ENCODE results near the gene PHAF1.

Gene PHAF1

DNA sequence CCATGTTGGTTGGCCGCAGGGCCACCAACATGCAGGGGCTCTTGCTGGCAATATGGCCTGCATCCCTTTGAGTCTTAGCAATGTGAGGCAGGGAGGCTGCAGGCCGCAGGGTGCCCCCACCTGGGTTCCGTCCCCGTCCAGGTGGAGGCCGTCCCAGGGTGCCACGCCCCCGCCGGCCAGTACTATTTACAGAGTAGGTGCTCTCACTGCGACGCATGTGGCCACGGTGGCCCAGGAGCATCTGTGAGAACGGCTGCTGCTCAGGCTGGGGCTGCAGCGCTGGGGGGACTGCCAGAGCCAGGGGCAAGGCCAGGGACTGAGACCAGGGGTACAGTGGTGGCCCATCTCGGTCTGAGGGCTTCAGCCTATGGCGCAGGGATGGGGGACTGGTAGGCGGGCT is 70.4 kb downstream of the PHAF1 start:
- no peak for DNase-seq (ENCODE audit: low spot score)

DNA sequence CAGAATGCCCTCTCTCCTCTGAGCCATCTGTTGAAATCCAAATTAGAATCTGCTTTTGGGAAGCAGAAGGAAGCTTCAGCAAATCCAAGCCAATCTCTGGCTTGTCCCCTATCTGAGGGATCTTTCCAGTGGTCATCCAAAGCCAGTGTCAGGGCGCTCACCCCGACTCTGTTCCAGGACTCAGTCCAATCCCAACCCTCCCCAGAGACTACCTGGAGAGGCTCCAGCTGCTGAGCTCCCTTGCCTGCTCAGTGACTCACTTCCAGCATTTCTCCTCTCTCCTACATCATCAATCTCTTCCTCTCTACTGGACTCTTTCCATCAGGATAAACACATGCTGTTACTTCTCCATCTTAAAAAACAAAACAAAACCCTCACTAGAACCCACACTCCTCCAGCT is 71.6 kb downstream of the PHAF1 start:
- peak; percentile 48 for DNase-seq (ENCODE audit: low spot score)

DNA sequence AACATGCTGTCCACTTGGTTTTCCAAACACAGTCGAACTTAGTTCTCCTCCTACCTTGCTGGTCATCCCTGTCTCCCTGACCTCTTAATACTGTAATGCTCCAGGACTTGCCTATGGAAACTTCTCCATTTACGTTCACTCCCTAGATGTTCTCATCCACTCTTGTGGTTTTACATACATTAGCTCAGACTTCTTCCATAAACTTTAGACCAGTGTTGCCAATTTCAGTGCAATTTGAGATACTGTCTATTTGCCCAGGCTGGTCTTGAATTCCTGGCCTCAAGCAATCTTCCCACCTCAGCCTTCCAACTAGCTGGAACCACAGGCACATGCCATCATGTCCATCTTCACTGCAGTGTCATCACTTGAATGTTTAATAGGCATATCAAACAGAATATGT is 72.5 kb downstream of the PHAF1 start:
- no peak for DNase-seq (ENCODE audit: low spot score)

DNA sequence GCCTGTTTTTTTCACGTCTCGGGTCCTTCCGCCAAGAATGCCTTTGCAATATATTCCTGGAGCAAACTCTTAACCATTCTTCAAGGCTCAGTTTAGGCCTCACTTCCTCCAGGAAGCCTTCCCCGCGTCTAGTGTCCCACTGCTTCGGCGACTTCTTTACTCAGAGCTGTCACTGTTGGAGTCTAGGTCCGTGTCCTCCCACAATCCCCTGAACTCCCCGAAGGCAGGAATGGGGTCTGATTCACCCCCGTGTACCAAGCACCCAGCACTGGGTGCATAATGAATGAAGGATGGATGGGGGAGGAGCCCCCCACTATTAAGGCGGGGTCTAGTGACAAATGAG is 73.5 kb downstream of the PHAF1 start:
- no peak for DNase-seq (ENCODE audit: low spot score)

DNA sequence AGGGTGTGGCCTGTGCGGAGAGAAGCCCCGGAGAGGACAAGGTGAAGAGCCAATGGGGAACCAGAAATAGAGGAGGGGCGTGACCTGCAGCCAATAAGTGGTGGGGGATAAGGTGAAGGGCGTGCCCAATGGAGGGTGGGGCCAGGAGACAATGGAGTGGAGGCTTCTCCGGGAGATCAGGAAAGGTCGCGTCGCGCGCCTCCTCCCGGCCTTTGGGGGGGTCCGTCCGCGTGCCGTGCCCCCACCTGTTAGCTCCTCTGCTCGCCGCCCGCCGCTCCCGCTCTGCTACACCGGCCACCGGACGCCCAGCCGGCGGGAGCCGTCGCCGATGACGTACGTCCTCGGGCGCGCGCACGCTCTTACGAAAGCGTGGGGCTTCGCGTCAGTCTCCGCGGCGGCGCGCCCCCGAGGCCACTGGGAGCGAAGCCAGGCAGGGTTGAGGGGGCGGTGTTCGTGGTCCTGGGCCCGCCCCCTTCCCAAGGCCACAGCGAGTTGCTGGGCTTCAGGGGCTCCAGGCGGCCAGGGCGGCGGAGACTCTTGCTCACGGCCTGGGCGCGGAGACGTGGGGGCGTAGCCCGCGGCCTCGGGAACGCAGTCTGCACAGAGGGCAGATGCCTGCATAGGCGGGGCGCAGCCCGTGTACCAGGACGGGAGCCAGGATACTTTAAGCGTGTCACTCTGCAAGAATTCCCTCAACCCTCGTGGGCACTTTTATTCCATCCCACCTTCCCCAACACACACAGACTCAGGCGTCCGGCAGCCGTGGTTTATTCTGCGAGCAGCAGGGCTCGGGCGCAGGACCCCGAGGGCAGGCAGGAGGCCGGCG is 74.1 kb downstream of the PHAF1 start, which contains the start of gene MATCAP1:
MATCAP1 (minus strand) TSS at position 337 of the 826 bp plus-strand sequence. CDS start 3,353 bp downstream, outside the sequence.
- DNase-seq (ENCODE audit: low spot score): peak; percentile 98

DNA sequence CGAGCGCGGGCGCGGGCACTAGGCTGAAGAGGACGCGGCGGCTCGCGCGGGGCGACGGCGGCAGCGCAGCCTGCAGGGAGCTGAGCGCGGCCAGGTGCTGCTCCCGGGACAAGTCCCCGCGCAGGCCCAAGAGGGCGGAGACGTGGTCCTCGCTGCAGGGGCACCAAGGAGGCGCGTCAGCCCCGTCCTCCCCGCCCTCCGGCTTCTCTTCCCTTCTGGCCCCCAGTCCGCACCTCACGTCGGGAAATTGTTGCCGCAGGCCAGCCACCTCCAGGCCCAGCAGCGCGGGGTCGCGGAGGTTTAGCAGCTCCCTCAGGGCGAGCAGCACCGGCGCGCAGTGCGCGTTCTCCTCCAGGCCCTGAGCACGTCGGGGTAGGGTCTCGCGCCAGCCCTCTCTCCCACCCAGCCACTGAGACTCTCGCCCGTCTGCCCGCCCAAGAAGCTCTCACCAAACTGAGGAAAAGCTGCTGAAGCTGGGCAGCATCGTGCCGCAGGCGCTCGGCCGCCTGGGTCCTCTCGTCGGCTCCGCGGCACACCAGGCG is 74.8 kb downstream of the PHAF1 start:
- DNase-seq (ENCODE audit: low spot score): no peak

DNA sequence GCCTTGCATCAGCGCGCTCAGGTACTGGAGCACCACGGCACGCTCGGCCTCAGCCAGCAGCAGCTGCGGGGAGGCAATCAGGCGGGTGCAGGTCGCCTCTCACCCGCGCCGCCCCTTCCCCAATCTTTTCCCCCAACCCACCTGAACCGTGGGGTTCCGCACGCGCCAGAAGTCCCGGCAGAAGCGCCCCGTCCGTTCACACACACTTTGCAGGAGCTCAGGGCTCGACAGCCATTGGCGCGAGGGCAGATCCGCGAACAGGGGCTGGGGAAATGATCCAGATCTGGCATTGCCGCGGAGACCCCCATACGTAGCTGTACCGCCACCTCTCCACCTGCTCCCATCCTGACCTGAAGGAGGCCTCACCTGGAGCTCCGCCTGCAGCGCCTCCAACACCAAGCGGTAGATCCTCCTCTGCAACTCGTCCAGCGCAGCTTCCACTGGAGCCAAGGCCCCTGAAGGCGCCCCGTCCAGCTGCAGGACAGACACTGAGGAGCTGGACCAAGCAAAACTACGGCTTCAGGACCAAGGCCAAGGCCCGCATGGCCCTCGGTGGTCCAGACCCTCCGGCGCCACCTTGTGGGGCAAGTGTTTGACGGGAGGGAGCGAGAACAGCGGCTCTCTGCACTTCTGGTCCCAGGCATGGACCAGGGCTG is 75.4 kb downstream of the PHAF1 start:
- DNase-seq (ENCODE audit: low spot score): peak; percentile 87

DNA sequence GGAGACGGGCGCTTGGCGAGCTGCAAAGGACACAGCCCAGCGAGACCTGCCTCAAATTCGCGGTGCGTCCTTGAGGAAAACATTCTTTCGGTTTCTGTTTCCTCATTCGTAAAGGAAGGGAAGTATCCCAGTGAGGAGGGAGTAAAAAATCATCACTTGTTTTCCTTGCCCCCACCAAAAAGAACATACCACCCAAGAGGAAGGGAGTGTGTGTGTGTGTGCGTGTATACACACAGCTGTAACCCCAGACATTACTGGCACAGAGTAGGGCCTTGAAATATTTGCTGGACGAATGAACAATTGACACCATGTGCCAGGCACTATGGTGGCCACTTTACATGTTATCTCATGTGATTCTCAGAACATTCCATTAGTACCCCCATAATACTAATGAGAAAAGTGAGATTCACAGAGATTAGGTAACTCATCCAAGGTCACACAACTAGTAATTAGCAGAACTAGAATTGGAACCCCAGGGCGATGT is 76.0 kb downstream of the PHAF1 start:
- no peak for DNase-seq (ENCODE audit: low spot score)

DNA sequence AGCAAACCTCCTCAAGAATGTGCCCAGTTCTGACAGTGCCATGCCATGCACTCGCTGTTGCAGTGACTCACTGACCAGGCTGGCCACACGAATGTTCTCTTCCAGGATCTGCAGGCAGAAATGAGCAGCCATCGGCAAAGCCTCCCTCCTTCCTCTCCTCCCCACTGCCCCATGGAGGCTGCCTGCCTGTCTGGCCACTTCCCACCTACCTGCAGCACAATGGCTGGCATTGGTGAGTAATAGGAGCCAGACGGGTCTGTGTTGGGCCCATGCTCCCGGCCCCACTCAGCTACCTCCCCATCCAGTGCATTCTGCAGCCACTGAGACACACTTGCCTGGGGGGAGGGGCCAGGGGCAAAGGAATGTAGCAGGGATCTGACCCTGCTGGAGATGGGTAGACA is 76.8 kb downstream of the PHAF1 start:
- no peak for DNase-seq (ENCODE audit: low spot score)

DNA sequence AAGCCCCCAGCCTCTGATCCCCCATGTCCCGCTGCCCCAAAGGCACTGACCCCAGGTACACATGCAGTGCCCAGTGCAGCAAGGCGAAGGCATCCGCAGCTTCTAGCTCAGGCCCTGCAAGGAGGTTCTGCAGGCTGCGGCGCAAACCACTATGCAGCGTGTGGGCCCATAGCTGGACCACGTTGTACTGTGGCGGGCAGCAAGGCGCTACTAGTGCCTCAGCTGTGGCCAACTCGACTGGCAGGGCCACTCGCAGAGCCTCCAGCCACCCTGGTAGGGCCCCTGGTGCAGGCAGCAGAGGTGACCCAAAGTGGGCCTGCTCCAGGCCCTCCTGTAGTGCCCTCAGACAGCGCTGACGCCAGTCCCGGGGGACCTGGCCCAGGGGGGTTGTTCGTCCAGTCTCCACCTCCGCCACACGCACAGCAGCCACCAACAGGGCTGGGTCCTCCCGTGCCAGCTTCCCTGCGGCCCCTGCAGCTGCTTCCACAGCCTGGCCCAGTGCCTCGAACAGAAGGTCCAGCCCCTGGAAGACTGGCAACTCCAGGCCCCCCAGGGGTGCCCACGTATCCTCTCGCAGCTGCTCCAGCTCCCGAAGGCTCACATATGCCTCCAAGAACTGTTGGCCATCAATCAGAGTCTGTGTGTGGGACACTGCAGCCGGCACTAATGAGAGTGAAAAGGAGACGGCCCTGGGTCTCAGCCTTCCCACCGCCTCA is 77.6 kb downstream of the PHAF1 start:
- DNase-seq (ENCODE audit: low spot score): no peak

DNA sequence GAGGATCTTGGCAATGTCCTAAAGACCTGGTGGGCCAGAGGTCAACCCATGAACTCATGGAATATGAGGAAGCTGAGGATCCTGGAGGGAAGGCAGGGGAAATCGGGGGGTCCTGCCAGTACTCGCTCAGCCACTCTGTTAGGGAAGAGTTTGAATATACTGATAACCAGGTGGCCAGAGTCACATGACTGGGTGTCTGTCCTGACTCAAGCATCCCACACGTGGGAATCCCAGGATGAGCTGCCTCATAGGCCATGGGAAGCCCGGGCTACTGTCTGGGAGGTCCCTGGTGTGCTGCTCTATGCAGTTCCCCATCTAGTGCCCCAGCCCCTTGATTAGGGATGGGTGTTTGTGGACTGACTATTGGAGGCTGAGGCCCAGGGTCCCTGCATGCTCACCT is 78.6 kb downstream of the PHAF1 start:
- DNase-seq (ENCODE audit: low spot score): no peak

DNA sequence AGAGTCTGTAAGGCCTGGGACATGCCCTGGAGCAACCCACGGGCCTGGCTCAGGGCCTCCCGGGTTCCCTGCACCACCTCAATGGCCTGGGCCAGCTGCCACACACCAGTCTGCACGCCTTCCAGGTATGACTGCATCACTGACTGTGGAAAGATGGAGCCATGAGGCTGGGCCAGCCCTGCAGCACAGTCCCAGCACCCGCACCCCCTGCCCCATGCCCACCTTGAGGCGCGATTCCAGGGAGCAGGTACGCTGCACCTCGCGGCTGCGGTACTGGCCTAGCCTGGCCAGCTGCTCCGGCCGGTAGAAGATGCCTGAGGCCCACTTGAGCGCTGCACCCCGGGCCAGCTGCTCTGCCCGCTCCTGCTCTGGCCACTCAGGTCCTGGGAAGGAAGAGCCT is 79.1 kb downstream of the PHAF1 start:
- DNase-seq (ENCODE audit: low spot score): no peak

DNA sequence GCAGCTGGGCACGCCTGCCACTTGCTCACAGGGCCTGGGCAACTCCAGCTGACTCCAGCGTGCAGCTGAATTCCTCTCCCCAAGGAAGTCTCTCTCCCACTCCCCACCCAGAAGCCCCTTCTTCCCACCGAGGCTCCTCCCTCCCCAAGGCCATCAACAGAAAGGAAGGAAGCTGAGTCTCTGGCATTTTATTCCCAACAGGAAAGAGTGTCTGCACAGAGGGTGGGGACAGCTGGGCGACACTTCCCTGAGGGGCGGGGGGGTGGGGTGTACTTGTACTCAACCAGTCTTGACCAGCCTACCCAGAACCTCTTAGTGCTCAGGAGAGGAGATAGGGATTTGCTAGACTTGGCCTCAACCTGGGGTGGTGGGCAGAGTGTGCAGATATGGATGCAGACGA is 80.3 kb downstream of the PHAF1 start, which contains the start of gene EXOC3L1:
EXOC3L1 (minus strand) TSS at position 96 of the 400 bp plus-strand sequence. CDS start 460 bp downstream, outside the sequence.
- DNase-seq (ENCODE audit: low spot score): no peak

DNA sequence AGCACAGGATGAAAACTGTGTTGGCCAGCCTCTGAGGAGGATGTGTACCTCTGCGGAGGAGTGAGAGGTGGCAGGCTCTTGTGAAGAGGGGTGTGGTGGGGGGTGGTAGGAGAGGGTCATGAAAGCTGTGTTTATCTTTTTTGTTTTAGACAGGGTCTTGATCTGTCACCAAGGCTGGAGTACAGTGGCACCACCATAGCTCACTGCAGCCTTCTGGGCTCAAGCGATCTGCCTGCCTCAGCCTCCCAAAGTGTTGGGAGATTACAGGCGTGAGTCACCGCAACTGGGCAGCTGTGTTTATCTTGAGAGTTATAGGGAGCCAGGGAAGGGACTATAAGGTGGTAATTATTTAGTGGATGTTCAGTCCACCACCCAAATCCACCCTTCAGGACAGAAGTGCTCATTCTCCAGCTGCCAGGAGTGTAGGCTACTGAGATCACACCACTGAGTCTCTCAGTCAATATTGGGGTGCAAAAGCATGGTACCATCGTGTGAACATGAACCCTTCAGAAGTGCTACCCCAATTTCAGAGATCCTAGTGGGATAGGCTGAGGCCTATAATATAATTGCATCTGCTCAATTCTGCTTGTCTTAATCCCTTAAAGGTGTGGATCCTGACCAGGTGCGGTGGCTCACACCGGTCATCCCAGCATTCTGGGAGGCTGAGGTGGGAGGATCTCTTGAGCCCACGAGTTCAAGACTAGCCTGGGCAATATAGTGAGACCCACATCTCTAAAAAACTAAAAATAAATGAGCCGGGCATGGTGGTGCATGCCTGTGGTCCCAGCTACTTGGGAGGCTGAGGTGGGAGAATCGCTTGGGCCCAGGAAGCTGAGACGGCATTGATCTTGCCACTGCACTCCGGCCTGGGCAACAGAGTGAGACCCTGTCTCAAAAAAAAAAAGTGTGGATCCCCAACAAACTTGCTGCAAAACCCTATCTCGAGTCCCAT is 81.0 kb downstream of the PHAF1 start:
- DNase-seq (ENCODE audit: low spot score): no peak

DNA sequence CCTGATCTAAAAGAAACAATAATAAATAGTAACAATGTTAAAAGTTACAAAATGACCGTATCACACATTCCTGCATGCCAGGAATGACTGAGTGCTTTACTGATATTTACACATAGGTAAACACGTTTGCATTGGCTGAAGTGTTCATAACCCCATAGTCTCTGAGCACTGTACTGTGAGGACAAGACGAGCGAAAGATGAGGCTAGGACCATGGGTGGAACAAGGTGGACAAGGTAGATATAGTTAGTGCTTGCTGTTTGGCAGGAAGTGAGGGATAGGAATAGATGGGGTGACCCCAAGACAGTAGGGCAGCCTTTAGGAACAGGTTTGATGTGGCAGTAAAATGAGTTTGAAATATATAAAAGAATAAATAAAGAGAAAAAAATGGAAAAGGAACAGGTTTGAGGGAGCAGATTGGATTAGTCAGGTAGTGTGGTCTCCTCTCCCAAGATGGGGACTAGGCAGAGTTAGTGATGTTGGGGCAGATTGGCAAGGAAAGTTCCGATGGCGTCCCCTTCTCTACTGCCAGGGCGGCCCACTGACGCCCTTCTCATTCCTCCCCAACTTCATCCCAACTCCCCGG is 81.8 kb downstream of the PHAF1 start:
- DNase-seq (ENCODE audit: low spot score): no peak

DNA sequence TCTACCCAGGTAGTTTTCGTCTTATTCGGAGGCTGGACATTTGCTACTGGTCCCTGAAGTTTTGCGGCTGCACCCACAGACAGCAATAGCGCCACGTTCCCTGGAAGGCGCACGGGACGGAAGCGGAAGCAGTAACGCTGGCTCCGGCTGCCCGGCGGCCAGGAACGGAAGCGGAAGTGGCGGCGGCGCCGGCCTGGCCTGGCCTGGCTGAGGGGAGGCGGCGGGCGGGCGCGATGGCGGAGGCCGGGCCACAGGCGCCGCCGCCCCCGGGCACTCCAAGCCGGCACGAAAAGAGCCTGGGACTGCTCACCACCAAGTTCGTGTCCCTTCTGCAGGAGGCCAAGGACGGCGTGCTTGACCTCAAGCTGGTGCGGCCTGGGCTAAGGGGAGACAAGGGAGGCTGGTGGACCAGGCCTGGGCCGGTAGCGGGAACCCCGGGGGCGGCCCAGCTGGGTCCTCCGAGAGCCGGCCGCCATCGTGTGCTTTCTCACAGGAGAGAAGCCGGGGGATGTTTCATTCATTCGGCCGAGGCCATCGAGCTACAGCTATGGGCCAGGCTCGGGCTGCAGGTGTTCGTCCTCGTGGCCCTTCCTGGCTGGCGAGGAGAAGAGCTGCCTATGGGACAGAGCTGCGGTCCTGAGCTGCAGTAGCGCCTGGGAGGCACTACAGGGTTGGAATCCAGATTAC is 82.4 kb downstream of the PHAF1 start, which contains the start of gene E2F4:
E2F4 (plus strand) TSS at position 161 of the 687 bp plus-strand sequence; CDS start at position 234, 73 bp downstream.
- DNase-seq (ENCODE audit: low spot score): peak; percentile 96

DNA sequence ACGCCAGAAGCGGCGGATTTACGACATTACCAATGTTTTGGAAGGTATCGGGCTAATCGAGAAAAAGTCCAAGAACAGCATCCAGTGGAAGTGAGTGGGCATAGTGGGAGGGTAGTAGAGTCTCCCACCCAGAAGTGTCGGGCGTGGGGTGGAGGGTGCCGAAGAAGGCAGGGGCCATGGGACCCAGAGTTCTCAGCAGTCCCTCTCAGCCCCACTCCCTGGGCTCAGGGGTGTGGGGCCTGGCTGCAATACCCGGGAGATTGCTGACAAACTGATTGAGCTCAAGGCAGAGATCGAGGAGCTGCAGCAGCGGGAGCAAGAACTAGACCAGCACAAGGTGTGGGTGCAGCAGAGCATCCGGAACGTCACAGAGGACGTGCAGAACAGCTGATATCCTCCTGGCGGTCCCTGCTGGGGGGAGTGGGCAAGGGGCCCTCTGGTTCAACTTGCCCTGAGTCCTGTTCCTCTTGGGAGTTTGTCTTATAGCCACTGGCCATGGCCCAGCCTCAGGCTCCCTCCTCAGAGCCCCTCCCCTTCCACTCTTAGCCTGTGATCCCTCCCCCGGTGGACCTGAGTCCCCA is 83.1 kb downstream of the PHAF1 start:
- DNase-seq (ENCODE audit: low spot score): no peak

DNA sequence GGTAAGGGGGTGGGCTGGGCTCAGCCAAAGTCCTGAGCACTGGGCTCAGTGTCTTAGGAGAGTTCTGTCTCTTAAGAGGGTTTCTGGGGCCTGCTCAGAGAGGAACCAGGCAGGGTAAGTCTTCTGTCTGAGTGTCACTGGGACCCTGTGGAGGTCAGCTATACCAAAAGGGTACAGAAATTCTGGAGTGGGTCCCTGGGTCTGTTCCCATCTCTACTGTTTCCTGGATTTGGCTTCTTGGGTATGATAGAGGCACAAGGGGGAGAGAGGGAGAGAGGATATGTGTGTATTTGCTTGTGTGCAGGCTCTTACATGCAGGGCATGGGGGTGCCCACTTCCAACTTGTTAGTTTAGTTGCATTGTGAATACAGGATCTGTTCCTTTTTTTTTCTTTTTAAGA is 83.8 kb downstream of the PHAF1 start:
- no peak for DNase-seq (ENCODE audit: low spot score)

DNA sequence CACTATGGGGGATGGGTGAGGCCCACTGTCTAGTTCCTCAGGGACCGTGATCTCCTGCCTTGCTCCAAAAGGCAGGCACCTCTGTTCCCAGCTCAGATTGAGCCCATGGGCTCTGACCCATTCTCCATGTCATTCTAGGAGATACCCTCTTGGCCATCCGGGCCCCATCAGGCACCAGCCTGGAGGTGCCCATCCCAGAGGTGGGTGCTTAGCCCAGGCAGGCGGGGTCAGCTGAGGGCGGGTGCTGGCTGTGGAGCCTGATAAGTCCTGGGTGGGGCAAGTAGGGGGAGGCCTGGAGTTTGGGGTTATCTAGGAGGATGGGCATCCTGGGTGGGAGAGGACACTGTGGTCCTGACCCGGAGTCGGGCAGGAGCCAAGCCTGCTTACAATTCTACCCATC is 84.5 kb downstream of the PHAF1 start:
- no peak for DNase-seq (ENCODE audit: low spot score)

DNA sequence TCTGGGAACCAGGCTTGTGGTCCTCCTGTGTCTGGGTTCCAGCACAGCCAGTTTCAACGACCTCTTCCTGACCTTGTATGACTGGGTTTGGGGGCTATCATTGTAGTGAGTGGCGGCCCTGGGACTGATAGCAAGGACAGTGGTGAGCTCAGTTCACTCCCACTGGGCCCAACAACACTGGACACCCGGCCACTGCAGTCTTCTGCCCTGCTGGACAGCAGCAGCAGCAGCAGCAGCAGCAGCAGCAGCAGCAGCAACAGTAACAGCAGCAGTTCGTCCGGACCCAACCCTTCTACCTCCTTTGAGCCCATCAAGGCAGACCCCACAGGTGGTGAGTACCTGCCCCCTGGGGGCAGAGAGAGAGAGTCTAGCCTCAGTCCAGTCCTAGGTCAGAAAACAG is 85.9 kb downstream of the PHAF1 start:
- no peak for DNase-seq (ENCODE audit: low spot score)

Data from AG20443 (cell line).